Glomerular visceral epithelial cell (primary cell): ENCODE data around the gene PUM1.

Experiments
- DNase-seq: peaks from one replicate; pipeline ENCODE4 v3.0.0-alpha.2; 2016; ENCODE audit errors: extremely low spot score

PUM1 gene

GRCh38 chr1:30929135-30929889 lies 136.2 kb downstream of the PUM1 start:
- DNase-seq: peak; percentile 53

- DNase-seq: no peak
Measured at GRCh38 chr1:30928789-30929134, 136.8 kb downstream of the PUM1 start.

- no peak for DNase-seq
Measured at GRCh38 chr1:30928171-30928570, 137.3 kb downstream of the PUM1 start.

GRCh38 chr1:30927448-30927847 lies 138.1 kb downstream of the PUM1 start:
- DNase-seq: no peak

GRCh38 chr1:30923597-30923996 lies 141.9 kb downstream of the PUM1 start:
- peak; percentile 54 for DNase-seq

GRCh38 chr1:30920827-30921226 lies 144.7 kb downstream of the PUM1 start:
- no peak for DNase-seq

- peak; percentile 75 for DNase-seq
Measured at GRCh38 chr1:30919025-30919881, 146.3 kb downstream of the PUM1 start.

GRCh38 chr1:30916296-30916695 lies 149.2 kb downstream of the PUM1 start:
- no peak for DNase-seq

GRCh38 chr1:30915491-30916230 lies 149.9 kb downstream of the PUM1 start:
- no peak for DNase-seq

GRCh38 chr1:30914931-30915330 lies 150.6 kb downstream of the PUM1 start:
- DNase-seq: no peak

GRCh38 chr1:30914587-30914922 lies 151.0 kb downstream of the PUM1 start:
- DNase-seq: no peak

GRCh38 chr1:30912913-30913652 lies 152.4 kb downstream of the PUM1 start:
- no peak for DNase-seq

GRCh38 chr1:30912224-30912623 lies 153.3 kb downstream of the PUM1 start:
- no peak for DNase-seq

GRCh38 chr1:30911059-30911954 lies 154.2 kb downstream of the PUM1 start:
- DNase-seq: peak; percentile 87

- DNase-seq: no peak
Measured at GRCh38 chr1:30909365-30910068, 156.0 kb downstream of the PUM1 start.

GRCh38 chr1:30908696-30909364 lies 156.7 kb downstream of the PUM1 start, which contains the start of gene SDC3:
Gene SDC3 (minus strand): TSS chr1:30908758. CDS start chr1:30908586, 172 bp downstream.
- peak; percentile 60 for DNase-seq

GRCh38 chr1:30908316-30908695 lies 157.2 kb downstream of the PUM1 start:
- DNase-seq: no peak

GRCh38 chr1:30907481-30908315 lies 157.8 kb downstream of the PUM1 start:
- DNase-seq: no peak
